Esophagus squamous epithelium (tissue), 4 donors: ENCODE measurements around the gene KCNQ1.

Source experiments
- CTCF ChIP-seq, 6 experiments: fragments of 450-650 bp in 4 of 6; fragments of 200-600 bp in 2 of 6; sonication (generic) in 2 of 6; IDR thresholded peaks; one replicate each; pipeline ENCODE4 v1.5.1; 2016 to 2019; ENCODE audit warnings: antibody characterized with exemption in 6 of 6, mild to moderate bottlenecking in 4 of 6, moderate library complexity in 4 of 6
- POLR2A ChIP-seq, 4 donors: fragments of 450-650 bp; IDR thresholded peaks; one replicate each; pipeline ENCODE4 v1.6.1; 2017; ENCODE audit warnings: antibody characterized with exemption in 4 of 4, mild to moderate bottlenecking in 4 of 4, moderate library complexity in 3 of 4

- no peak for TF ChIP-seq CTCF (IDR thresholded peaks at IDR 0.05)
- TF ChIP-seq POLR2A (IDR thresholded peaks at IDR 0.05): no peak
These were observed 2.2 kb upstream of the KCNQ1 start for GRCh38 chr11:2442589-2442988.
